Liver (tissue), 3 donors: ENCODE data around the gene JAK1.

Experiments used
- CTCF ChIP-seq: fragments of 150-350 bp; IDR thresholded peaks from 2 replicates; pipeline ENCODE4 v1.5.1; 2017; ENCODE audit warnings: improper control_type of control experiment, low read depth, low read length; ENCODE audit not compliant: missing input control
- GABPA ChIP-seq, 2 donors: IDR thresholded peaks in 1 of 2; conservative IDR thresholded peaks in 1 of 2; 2 replicates each; pipeline ENCODE4 v1.6.1; 2016; ENCODE audit warnings: antibody characterized with exemption in 2 of 2, mild to moderate bottlenecking in 1 of 2, moderate library complexity in 1 of 2
- JUND ChIP-seq, 2 donors: IDR thresholded peaks; 2 replicates each; pipeline ENCODE4 v1.6.1; 2016; ENCODE audit warnings: antibody characterized with exemption in 2 of 2
- RAD21 ChIP-seq, 2 donors: IDR thresholded peaks; 2 replicates each; pipeline ENCODE4 v1.6.1; 2016; ENCODE audit warnings: antibody characterized with exemption in 2 of 2, mild to moderate bottlenecking in 2 of 2
- REST ChIP-seq: IDR thresholded peaks from 2 replicates; pipeline ENCODE4 v1.6.1; 2016; ENCODE audit warnings: antibody characterized with exemption, mild to moderate bottlenecking
- SP1 ChIP-seq: IDR thresholded peaks from 2 replicates; pipeline ENCODE4 v1.6.1; 2018; ENCODE audit warnings: antibody characterized with exemption, mild to moderate bottlenecking
- YY1 ChIP-seq: IDR thresholded peaks from 2 replicates; pipeline ENCODE4 v1.6.1; 2016; ENCODE audit warnings: antibody characterized with exemption, mild to moderate bottlenecking
- ZBTB33 ChIP-seq: IDR thresholded peaks from 2 replicates; pipeline ENCODE4 v1.6.1; 2016; ENCODE audit warnings: antibody characterized with exemption
- donor health status: healthy.
- donor health status: healthy.

GRCh38 chr1:64823691-64824476 lies 142.5 kb downstream of the JAK1 start:
- TF ChIP-seq CTCF (peak; percentile 92), ZBTB33 (no peak), YY1 (no peak), REST (no peak), SP1 (no peak), GABPA (IDR thresholded peaks at IDR 0.05 in 1 of 2, conservative IDR thresholded peaks at IDR 0.05 in 1 of 2) (no peak), JUND (IDR thresholded peaks at IDR 0.05) (no peak), RAD21 (IDR thresholded peaks at IDR 0.05) (peak; percentile 95 to 96)
